CD14-positive monocyte (primary cell): ENCODE data around the gene EPS15. TPM values are rescaled to one million over a fixed set of nuclear protein-coding genes. Genes with fewer than 3 reads are reported as not detected.

ENCODE experiments used
- DNase-seq, 3 donors: peaks; one replicate each; pipeline ENCODE4 v3.0.0-alpha.2; 2011 to 2022
- H2AFZ ChIP-seq: 2 replicates; pipeline ENCODE4 v1.6.0; 2012; ENCODE audit warnings: mild to moderate bottlenecking, low read depth, low read length, inconsistent platforms; ENCODE audit not compliant: insufficient read depth, poor library complexity, severe bottlenecking
- H3K27ac ChIP-seq, 2 donors: 1 replicate in 1 of 2; 2 replicates in 1 of 2; pipeline ENCODE4 v1.5.1; 2012 to 2013; ENCODE audit warnings: low read length in 2 of 2, control low read depth in 1 of 2, inconsistent platforms in 1 of 2, low read depth in 1 of 2, mild to moderate bottlenecking in 1 of 2
- H3K27me3 ChIP-seq, 2 donors: one replicate each; pipeline versions ENCODE4 v1.6.0 to v1.6.1; 2011 to 2013; ENCODE audit warnings: low read length in 2 of 2; ENCODE audit not compliant: control insufficient read depth in 2 of 2, insufficient read depth in 2 of 2
- H3K36me3 ChIP-seq, 2 donors: replicated peaks in 1 of 2; 1 replicate in 1 of 2; 2 replicates in 1 of 2; pipeline versions ENCODE4 v1.5.1 to v1.6.1; 2012 to 2013; ENCODE audit warnings: low read length in 2 of 2, control low read depth in 1 of 2, inconsistent platforms in 1 of 2, mild to moderate bottlenecking in 1 of 2; ENCODE audit not compliant: insufficient read depth in 2 of 2, control insufficient read depth in 1 of 2
- H3K4me1 ChIP-seq, 2 donors: 1 replicate in 1 of 2; 2 replicates in 1 of 2; pipeline versions ENCODE4 v1.5.1 to v1.6.1; 2012 to 2013; ENCODE audit warnings: low read length in 2 of 2, control low read depth in 1 of 2, inconsistent platforms in 1 of 2, mild to moderate bottlenecking in 1 of 2, moderate library complexity in 1 of 2; ENCODE audit not compliant: insufficient read depth in 2 of 2, control insufficient read depth in 1 of 2
- H3K4me2 ChIP-seq: replicated peaks from 2 replicates; pipeline ENCODE3; 2012; ENCODE audit warnings: low read length, moderate library complexity, mild to moderate bottlenecking; ENCODE audit not compliant: poor library complexity, severe bottlenecking; ENCODE audit errors: extremely low read depth
- H3K4me3 ChIP-seq, 3 experiments: fragments of 200-600 bp in 1 of 3; sonication (generic) in 1 of 3; replicated peaks in 1 of 3; 1 replicate in 2 of 3; 2 replicates in 1 of 3; pipeline ENCODE4 v1.5.1; 2011 to 2013; ENCODE audit warnings: low read length in 3 of 3, mild to moderate bottlenecking in 3 of 3, control low read depth in 2 of 3, low read depth in 2 of 3, inconsistent platforms in 1 of 3, moderate library complexity in 1 of 3
- H3K79me2 ChIP-seq: 2 replicates; pipeline ENCODE4 v1.6.0; 2012; ENCODE audit warnings: mild to moderate bottlenecking, control low read depth, inconsistent platforms, low read length, moderate library complexity; ENCODE audit not compliant: insufficient read depth
- H3K9ac ChIP-seq: 2 replicates; pipeline ENCODE4 v1.6.0; 2017; ENCODE audit warnings: low read length, mild to moderate bottlenecking; ENCODE audit not compliant: insufficient read depth, poor library complexity, severe bottlenecking
- H3K9me3 ChIP-seq, 2 donors: replicated peaks in 1 of 2; 1 replicate in 1 of 2; 2 replicates in 1 of 2; pipeline versions ENCODE4 v1.5.1 to v1.6.1; 2012 to 2013; ENCODE audit warnings: low read length in 2 of 2, control low read depth in 1 of 2; ENCODE audit not compliant: control insufficient read depth in 1 of 2, insufficient read depth in 1 of 2
- H4K20me1 ChIP-seq: 2 replicates; pipeline ENCODE4 v1.6.0; 2012; ENCODE audit warnings: mild to moderate bottlenecking, low read length, control low read depth, moderate library complexity; ENCODE audit not compliant: insufficient read depth
- H3K27ac Mint-ChIP-seq, 7 donors: one replicate each; pipeline ENCODE4 v1.8.0; 2020; ENCODE audit warnings: mild to moderate bottlenecking in 7 of 7, mixed read lengths in 7 of 7, moderate library complexity in 6 of 7, inconsistent platforms in 2 of 7
- H3K27me3 Mint-ChIP-seq, 3 donors: one replicate each; pipeline ENCODE4 v1.8.0; 2021 to 2022; ENCODE audit warnings: low read depth in 3 of 3, mild to moderate bottlenecking in 3 of 3, mixed read lengths in 3 of 3, moderate library complexity in 3 of 3, inconsistent platforms in 1 of 3
- H3K36me3 Mint-ChIP-seq, 2 donors: one replicate each; pipeline ENCODE4 v1.8.0; 2020; ENCODE audit warnings: mixed read lengths in 2 of 2, inconsistent platforms in 1 of 2, mild to moderate bottlenecking in 1 of 2
- H3K4me1 Mint-ChIP-seq: one replicate; pipeline ENCODE4 v1.8.0; 2020; ENCODE audit warnings: mild to moderate bottlenecking, mixed read lengths
- H3K4me3 Mint-ChIP-seq, 2 donors: one replicate each; pipeline ENCODE4 v1.8.0; 2020; ENCODE audit warnings: mild to moderate bottlenecking in 2 of 2, mixed read lengths in 2 of 2, moderate library complexity in 1 of 2
- H3K9me3 Mint-ChIP-seq, 7 donors: one replicate each; pipeline ENCODE4 v1.8.0; 2020 to 2022; ENCODE audit warnings: mixed read lengths in 7 of 7, mild to moderate bottlenecking in 6 of 7, moderate library complexity in 6 of 7, inconsistent platforms in 2 of 7
- WGBS: methylation state at CpG from one replicate; pipeline ENCODE4 v1.1.5; 2013; ENCODE audit warnings: missing lambda C conversion rate; ENCODE audit not compliant: insufficient coverage; 5-methylcytosine and 5-hydroxymethylcytosine counted together
- intact Hi-C, 2 donors: fragments of 100-400 bp; cut with micrococcal nuclease; formaldehyde crosslinking; loops; one replicate each; pipeline versions ENCODE4 v1.15.0 to v1.15.1; 2023
- polyA plus RNA-seq, 3 donors: library from polyadenylated mRNA; depleted of rRNA in 1 of 3; unstranded in 2 of 3; stranded (reverse) in 1 of 3; fragments of 300-500 nt in 2 of 3; fragments of >200 nt in 1 of 3; fragmentation: Illumina TruSeq in 2 of 3; gene quantifications; 1 replicate in 2 of 3; 2 replicates in 1 of 3; pipeline ENCODE4 v1.2.3, GENCODE V29; 2012 to 2021
- TF ChIP-seq, protein P1 (sequence below): fragments of 200-600 bp; IDR thresholded peaks from one replicate; pipeline ENCODE4 v1.8.0; 2022; ENCODE audit warnings: antibody characterized with exemption, mild to moderate bottlenecking

Gene EPS15
- polyA plus RNA-seq, 3 donors: 26.7 to 53.6 (median 36.4) TPM

DNA sequence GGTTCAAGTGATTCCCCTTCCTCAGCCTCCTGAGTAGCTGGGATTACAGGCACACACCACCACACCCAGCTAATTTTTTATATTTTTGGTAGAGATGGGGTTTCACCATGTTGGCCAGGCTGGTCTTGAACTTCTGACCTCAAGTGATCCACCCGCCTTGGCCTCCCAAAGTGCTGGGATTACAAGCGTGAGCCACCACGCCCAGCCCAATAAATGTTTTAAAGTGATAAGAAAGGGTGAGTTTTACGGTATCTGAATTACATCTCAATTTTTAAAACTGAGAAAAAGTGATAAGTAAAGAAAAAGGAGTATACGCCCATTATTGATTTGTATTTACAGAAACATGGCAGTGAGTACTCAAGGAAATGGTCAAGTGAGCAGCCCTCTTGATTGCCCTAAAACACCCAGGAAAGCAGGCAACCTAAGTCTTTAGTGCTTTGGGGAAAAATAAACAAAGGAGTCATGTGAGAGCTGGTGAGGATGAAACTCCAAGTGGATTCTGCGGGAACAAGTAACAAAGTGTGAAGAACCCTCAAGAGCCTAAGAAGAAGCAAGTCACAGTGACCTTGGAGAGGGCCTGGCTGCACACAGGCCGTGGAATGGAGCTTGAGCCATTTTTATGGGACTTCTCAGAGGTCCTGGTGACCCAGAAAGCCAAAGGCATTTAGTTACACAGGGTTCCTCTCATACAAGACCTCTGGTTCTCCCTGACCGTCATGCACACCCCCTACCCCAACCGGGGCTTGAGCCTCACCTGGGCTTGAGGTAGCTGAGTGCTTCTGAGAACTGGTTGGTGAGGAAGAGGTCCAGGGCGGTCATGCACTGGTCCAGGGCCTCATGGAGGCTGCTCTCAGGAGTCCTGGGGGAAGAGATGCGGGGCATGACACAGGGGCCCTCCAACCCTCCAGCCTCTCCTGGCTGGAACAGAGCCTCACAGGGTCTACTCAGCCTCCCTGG is 197.8 kb downstream of the EPS15 start:
- no peaks in the 10 kb centered on the region for H3K27me3 ChIP-seq
- no peaks in the 10 kb centered on the region for H3K9me3 ChIP-seq
- no peaks in the 10 kb centered on the region for H3K4me1 Mint-ChIP-seq
- no peaks in the 10 kb centered on the region for H4K20me1 ChIP-seq
- WGBS: 96% methylated on average over 3 of the region's 11 CpGs
- TF ChIP-seq, protein P1, sequence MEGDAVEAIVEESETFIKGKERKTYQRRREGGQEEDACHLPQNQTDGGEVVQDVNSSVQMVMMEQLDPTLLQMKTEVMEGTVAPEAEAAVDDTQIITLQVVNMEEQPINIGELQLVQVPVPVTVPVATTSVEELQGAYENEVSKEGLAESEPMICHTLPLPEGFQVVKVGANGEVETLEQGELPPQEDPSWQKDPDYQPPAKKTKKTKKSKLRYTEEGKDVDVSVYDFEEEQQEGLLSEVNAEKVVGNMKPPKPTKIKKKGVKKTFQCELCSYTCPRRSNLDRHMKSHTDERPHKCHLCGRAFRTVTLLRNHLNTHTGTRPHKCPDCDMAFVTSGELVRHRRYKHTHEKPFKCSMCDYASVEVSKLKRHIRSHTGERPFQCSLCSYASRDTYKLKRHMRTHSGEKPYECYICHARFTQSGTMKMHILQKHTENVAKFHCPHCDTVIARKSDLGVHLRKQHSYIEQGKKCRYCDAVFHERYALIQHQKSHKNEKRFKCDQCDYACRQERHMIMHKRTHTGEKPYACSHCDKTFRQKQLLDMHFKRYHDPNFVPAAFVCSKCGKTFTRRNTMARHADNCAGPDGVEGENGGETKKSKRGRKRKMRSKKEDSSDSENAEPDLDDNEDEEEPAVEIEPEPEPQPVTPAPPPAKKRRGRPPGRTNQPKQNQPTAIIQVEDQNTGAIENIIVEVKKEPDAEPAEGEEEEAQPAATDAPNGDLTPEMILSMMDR: no peak
- H3K4me3 Mint-ChIP-seq: no peak overlapping the region
- H3K4me1 ChIP-seq: no peaks in the 10 kb centered on the region
- H3K27me3 Mint-ChIP-seq: peaks cover 3 to 5% (median 4%) of the 10 kb centered on the region in 3 donors
- H3K36me3 ChIP-seq: no peaks in the 10 kb centered on the region
- no peak for DNase-seq
- H2AFZ ChIP-seq: no peak overlapping the region
- H3K9me3 Mint-ChIP-seq: peaks cover 0 to 3% (median 0%) of the 10 kb centered on the region in 7 donors
- no peak overlapping the region for H3K9ac ChIP-seq
- no peaks in the 10 kb centered on the region for H3K79me2 ChIP-seq
- no peaks in the 10 kb centered on the region for H3K36me3 Mint-ChIP-seq
- peak overlapping the region in 1 of 7 donors; percentile 70 for H3K27ac Mint-ChIP-seq
- H3K27ac ChIP-seq: no peak overlapping the region
- intact Hi-C loops: no loop called here
- no peak overlapping the region for H3K4me2 ChIP-seq
- H3K4me3 ChIP-seq: no peak overlapping the region

DNA sequence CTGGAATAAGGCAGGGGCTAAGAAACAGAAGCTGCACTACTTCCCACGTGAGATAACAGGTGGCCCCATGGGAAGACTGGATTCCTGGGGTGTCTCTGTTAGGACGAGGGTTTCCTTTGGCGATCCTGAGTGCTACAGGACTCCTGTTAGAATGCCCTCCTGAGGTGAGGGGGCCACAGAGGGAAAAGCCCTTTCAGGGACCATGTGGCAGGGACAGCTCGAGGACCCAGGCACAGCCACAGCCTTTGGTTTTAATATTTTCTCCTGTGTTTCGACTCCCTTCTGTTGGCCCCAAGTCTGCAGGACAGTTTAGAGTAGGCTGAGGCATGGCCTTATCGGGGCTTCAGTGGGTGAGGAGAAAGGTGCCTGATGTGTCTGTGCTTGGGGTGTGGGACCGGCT is 201.3 kb downstream of the EPS15 start:
- WGBS: 93% methylated on average over 7 of the region's 7 CpGs
- H2AFZ ChIP-seq: no peak overlapping the region
- H3K9ac ChIP-seq: no peak overlapping the region

More for the DNA sequence above, 201.3 kb downstream of the EPS15 start:
- Mint-ChIP-seq H3K9me3 (no peaks in the 10 kb centered on the region), H3K4me1 (peaks cover 15% of the 10 kb centered on the region), H3K27me3 (peaks cover 0 to 5% (median 0%) of the 10 kb centered on the region in 3 donors), H3K27ac (no peak overlapping the region), H3K4me3 (no peak overlapping the region), H3K36me3 (no peaks in the 10 kb centered on the region)
- Histone ChIP-seq H3K9me3 (no peaks in the 10 kb centered on the region), H3K4me1 (peaks cover 10 to 12% of the 10 kb centered on the region in 2 donors), H3K27me3 (no peaks in the 10 kb centered on the region), H4K20me1 (no peaks in the 10 kb centered on the region), H3K27ac (no peak overlapping the region), H3K4me3 (no peak overlapping the region), H3K79me2 (no peaks in the 10 kb centered on the region), H3K36me3 (no peaks in the 10 kb centered on the region), H3K4me2 (no peak overlapping the region)
- intact Hi-C loops: no loop called here
- TF ChIP-seq, protein P1: no peak
- no peak for DNase-seq
